ENCODE data around the gene FNDC3B.

DNA sequence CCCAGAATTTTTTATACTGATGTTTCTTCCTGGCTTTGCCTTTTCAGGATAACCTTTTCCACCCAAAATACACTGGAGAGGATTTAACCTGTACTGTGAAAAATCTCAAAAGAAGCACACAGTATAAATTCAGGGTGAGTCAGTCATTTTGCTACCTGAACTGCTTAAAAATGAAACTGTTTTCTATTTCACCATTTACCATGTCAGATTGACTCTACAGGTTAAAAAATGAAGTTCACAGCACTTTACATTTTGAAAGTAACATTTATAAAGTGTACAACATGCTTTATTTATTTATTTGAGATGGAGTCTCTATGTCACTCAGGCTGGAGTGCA lies 293.6 kb downstream of the FNDC3B start:
- TF ChIP-seq, protein P1, sequence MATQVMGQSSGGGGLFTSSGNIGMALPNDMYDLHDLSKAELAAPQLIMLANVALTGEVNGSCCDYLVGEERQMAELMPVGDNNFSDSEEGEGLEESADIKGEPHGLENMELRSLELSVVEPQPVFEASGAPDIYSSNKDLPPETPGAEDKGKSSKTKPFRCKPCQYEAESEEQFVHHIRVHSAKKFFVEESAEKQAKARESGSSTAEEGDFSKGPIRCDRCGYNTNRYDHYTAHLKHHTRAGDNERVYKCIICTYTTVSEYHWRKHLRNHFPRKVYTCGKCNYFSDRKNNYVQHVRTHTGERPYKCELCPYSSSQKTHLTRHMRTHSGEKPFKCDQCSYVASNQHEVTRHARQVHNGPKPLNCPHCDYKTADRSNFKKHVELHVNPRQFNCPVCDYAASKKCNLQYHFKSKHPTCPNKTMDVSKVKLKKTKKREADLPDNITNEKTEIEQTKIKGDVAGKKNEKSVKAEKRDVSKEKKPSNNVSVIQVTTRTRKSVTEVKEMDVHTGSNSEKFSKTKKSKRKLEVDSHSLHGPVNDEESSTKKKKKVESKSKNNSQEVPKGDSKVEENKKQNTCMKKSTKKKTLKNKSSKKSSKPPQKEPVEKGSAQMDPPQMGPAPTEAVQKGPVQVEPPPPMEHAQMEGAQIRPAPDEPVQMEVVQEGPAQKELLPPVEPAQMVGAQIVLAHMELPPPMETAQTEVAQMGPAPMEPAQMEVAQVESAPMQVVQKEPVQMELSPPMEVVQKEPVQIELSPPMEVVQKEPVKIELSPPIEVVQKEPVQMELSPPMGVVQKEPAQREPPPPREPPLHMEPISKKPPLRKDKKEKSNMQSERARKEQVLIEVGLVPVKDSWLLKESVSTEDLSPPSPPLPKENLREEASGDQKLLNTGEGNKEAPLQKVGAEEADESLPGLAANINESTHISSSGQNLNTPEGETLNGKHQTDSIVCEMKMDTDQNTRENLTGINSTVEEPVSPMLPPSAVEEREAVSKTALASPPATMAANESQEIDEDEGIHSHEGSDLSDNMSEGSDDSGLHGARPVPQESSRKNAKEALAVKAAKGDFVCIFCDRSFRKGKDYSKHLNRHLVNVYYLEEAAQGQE (IDR thresholded peaks at IDR 0.05) = no peak
- TF ChIP-seq MAZ (IDR thresholded peaks at IDR 0.05; ENCODE audit: borderline replicate concordance, low read depth, low read length) (no peak), CHD2 (IDR thresholded peaks at IDR 0.05; ENCODE audit: low read length, partially characterized antibody) (no peak), HOXA7 (CRISPR knock-in tag; IDR thresholded peaks at IDR 0.05) (no peak)
- TF ChIP-seq, protein P2, sequence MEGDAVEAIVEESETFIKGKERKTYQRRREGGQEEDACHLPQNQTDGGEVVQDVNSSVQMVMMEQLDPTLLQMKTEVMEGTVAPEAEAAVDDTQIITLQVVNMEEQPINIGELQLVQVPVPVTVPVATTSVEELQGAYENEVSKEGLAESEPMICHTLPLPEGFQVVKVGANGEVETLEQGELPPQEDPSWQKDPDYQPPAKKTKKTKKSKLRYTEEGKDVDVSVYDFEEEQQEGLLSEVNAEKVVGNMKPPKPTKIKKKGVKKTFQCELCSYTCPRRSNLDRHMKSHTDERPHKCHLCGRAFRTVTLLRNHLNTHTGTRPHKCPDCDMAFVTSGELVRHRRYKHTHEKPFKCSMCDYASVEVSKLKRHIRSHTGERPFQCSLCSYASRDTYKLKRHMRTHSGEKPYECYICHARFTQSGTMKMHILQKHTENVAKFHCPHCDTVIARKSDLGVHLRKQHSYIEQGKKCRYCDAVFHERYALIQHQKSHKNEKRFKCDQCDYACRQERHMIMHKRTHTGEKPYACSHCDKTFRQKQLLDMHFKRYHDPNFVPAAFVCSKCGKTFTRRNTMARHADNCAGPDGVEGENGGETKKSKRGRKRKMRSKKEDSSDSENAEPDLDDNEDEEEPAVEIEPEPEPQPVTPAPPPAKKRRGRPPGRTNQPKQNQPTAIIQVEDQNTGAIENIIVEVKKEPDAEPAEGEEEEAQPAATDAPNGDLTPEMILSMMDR (IDR thresholded peaks at IDR 0.05) = no peak

Data from A549 (cell line).